Activated CD4-positive, alpha-beta T cell treated with anti-CD3 and anti-CD28 coated beads for 48 hours (primary cell): Measurements from ENCODE around the gene IL12RB2.
"Not testable (repeated sequence)": the region's sequence is repeated elsewhere in the genome, so short reads cannot be mapped to it uniquely, and the experiment has no call there.

Source experiments
- DNase-seq: peaks from one replicate; pipeline ENCODE4 v3.0.0-alpha.2; 2020

The IL12RB2 gene

GRCh38 chr1:67436511-67437055 lies 128.9 kb downstream of the IL12RB2 start:
- DNase-seq = no peak

DNA sequence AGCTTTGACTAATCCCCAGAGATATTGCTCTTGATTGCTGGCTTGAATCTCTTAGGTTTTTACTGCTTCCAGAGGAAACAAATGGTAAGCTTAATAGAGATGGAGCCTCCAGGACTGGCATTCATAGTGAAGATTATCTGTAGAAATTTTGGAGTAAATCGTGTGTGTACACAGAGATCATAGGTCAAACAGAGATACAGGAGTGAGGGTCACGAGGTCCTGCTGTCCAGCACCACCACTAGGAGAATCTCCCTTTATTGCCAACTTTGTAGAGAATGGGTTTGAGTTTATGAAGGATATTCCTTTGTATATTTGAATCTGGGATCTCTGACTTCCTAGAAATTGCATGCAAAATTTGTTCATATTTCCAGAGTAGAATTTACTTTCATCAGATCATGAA lies 130.3 kb downstream of the IL12RB2 start:
- DNase-seq = no peak

GRCh38 chr1:67439277-67440029 lies 131.8 kb downstream of the IL12RB2 start:
- DNase-seq = no peak

DNA sequence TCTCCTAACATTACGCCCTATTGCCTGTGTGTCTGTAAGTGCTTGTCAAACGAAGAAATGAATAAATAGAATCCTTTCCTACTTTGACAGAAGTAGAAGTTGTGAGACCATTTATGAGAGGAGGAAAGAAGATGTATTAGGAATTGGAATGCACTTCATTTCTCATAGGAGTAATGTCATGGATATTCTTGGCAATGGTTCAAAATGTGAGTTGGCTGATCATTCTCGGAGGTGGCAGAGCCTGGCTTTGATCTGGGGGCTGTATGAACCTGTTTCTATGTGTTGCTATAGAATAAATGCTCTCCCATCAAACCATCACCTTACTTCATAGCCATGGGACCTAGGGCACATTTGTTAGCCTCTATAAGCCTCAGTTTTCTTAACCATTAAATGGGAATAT lies 132.7 kb downstream of the IL12RB2 start:
- no peak for DNase-seq

GRCh38 chr1:67441183-67441582 lies 133.5 kb downstream of the IL12RB2 start:
- DNase-seq = peak; percentile 74

DNA sequence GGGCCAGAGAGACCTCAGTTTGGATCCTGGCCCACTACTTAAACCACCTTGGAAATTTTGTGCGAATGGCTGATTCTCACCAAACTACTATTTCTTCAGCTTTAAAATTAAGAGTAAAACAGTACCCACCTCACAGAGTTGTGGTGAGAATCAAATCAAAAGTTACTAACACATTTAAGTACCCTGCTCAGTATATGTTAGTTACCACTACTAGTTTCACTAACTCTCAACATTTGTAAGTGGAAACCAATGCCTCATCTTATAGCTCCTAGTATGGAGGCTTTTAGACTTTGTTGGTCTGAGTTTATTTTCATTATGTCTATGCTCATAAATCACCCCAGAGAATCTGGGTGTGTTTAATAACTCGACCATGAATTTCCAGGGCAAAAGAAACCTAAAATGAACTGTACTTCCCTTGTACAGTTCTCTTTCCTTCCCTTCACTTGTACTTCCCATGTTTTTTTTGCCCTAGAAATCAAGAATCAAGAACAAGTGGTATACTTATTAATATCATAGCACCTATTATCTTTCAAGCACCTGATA lies 134.1 kb downstream of the IL12RB2 start:
- no peak for DNase-seq

DNA sequence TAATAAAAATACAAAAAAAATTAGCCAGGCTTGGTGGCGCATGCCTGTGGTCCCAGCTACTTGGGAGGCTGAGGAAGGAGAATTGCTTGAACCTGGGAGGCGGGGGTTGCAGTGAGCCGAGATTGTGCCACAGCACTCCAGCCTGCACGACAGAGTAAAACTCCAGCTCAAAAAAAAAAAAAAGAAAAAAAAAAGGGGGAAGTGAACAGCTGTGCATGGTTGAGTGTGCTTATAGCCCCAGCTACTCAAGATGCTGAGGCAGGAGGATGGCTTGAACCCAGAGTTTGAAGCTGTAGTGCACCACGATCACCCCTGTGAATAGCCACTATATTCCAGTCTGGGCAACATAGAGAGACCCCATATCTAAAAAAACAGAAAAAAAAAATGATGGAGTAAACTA lies 138.3 kb downstream of the IL12RB2 start:
- not testable (repeated sequence) for DNase-seq
